HepG2 (cell line): ENCODE data around the gene NRP1. TPM values are rescaled to one million over a fixed set of nuclear protein-coding genes. Genes with fewer than 3 reads are reported as not detected.

Experiments used
- CREM ChIP-seq, 2 experiments: sonication (generic) in 1 of 2; formaldehyde crosslinking in 1 of 2; IDR thresholded peaks; 2 replicates each; pipeline versions ENCODE4 v1.4.0 to v1.6.1; 2016 to 2020; ENCODE audit warnings: antibody characterized with exemption in 1 of 2, mild to moderate bottlenecking in 1 of 2, missing genetic modification reagents in 1 of 2
- DMAP1 ChIP-seq: IDR thresholded peaks from 2 replicates; pipeline ENCODE4 v1.6.1; 2016
- HMG20A ChIP-seq: IDR thresholded peaks from 2 replicates; pipeline ENCODE4 v1.6.1; 2016; ENCODE audit warnings: borderline replicate concordance
- HNRNPK ChIP-seq: fragments of 200-400 bp; formaldehyde crosslinking; IDR thresholded peaks from 2 replicates; pipeline ENCODE4 v1.6.1; 2018; ENCODE audit warnings: low read length, low read depth, moderate library complexity, mild to moderate bottlenecking; ENCODE audit not compliant: poor library complexity, severe bottlenecking
- MEF2D ChIP-seq: sonication (generic); formaldehyde crosslinking; IDR thresholded peaks from 2 replicates; pipeline ENCODE4 v1.5.1; 2020; ENCODE audit warnings: mild to moderate bottlenecking, missing genetic modification reagents
- SMAD9 ChIP-seq: sonication (generic); formaldehyde crosslinking; IDR thresholded peaks from 2 replicates; pipeline ENCODE4 v1.5.1; 2020; ENCODE audit warnings: mild to moderate bottlenecking, missing genetic modification reagents
- XBP1 ChIP-seq: sonication (generic); formaldehyde crosslinking; IDR thresholded peaks from 2 replicates; pipeline ENCODE4 v1.5.0; 2020; ENCODE audit warnings: missing genetic modification reagents
- ZNF121 ChIP-seq: sonication (generic); formaldehyde crosslinking; IDR thresholded peaks from 2 replicates; pipeline ENCODE4 v1.5.0; 2020; ENCODE audit warnings: mild to moderate bottlenecking, missing genetic modification reagents
- ZNF326 ChIP-seq: sonication (generic); formaldehyde crosslinking; IDR thresholded peaks from 2 replicates; pipeline ENCODE4 v1.4.0; 2020; ENCODE audit warnings: missing genetic modification reagents, borderline replicate concordance
- ZNF556 ChIP-seq: sonication (generic); formaldehyde crosslinking; IDR thresholded peaks from 2 replicates; pipeline ENCODE4 v1.4.0; 2020; ENCODE audit warnings: mild to moderate bottlenecking, missing genetic modification reagents, borderline replicate concordance
- polyA plus RNA-seq, 8 experiments: library from polyadenylated mRNA; depleted of rRNA in 3 of 8; stranded (reverse) in 7 of 8; unstranded in 1 of 8; fragments of >200 nt; fragmentation: Illumina TruSeq in 4 of 8; extraction: Trizol in 4 of 8; gene quantifications; 2 replicates each; pipeline versions ENCODE4 v1.2.1 to v1.2.3, GENCODE V29; 2011 to 2016; ENCODE audit warnings: low read depth in 4 of 8, missing spikeins in 1 of 8, mixed read lengths in 1 of 8; ENCODE audit not compliant: insufficient read depth in 1 of 8
- total RNA-seq, 5 experiments: library from RNA; depleted of rRNA; stranded (reverse); fragments of >200 nt; fragmentation: Illumina TruSeq; extraction: Trizol; gene quantifications; 2 replicates each; pipeline ENCODE4 v1.2.3, GENCODE V29; 2016; ENCODE audit warnings: low read depth in 1 of 5
- TF ChIP-seq, protein P1 (sequence below): sonication (generic); formaldehyde crosslinking; conservative IDR thresholded peaks from 2 replicates; pipeline ENCODE4 v1.4.0; 2020; ENCODE audit warnings: missing genetic modification reagents
- TF ChIP-seq, protein P2 (sequence below), 2 experiments: sonication (generic) in 1 of 2; formaldehyde crosslinking in 1 of 2; IDR thresholded peaks; 2 replicates each; pipeline versions ENCODE4 v1.6.1 to v1.9.0; 2014 to 2022; ENCODE audit warnings: antibody characterized with exemption in 1 of 2, borderline replicate concordance in 1 of 2, inconsistent platforms in 1 of 2, low read depth in 1 of 2, missing genetic modification reagents in 1 of 2
- TF ChIP-seq, protein P3 (sequence below): sonication (generic); formaldehyde crosslinking; IDR thresholded peaks from 2 replicates; pipeline ENCODE4 v1.8.1; 2023; ENCODE audit warnings: missing genetic modification reagents, mild to moderate bottlenecking, borderline replicate concordance
- TF ChIP-seq, protein P4 (sequence below): sonication (generic); formaldehyde crosslinking; IDR thresholded peaks from 2 replicates; pipeline ENCODE4 v1.9.0; 2021; ENCODE audit warnings: missing genetic modification reagents, borderline replicate concordance
- TF ChIP-seq, protein P5 (sequence below): sonication (generic); formaldehyde crosslinking; IDR thresholded peaks from 2 replicates; pipeline ENCODE4 v1.4.0; 2020; ENCODE audit warnings: missing genetic modification reagents, low read depth, mild to moderate bottlenecking, borderline replicate concordance

Gene NRP1
- total and polyA plus RNA-seq, 2 of the 13 experiments (the other 11 are each of a cell fraction or from before 2014, with no cell fraction given), result 5.3 to 5.8 TPM

DNA sequence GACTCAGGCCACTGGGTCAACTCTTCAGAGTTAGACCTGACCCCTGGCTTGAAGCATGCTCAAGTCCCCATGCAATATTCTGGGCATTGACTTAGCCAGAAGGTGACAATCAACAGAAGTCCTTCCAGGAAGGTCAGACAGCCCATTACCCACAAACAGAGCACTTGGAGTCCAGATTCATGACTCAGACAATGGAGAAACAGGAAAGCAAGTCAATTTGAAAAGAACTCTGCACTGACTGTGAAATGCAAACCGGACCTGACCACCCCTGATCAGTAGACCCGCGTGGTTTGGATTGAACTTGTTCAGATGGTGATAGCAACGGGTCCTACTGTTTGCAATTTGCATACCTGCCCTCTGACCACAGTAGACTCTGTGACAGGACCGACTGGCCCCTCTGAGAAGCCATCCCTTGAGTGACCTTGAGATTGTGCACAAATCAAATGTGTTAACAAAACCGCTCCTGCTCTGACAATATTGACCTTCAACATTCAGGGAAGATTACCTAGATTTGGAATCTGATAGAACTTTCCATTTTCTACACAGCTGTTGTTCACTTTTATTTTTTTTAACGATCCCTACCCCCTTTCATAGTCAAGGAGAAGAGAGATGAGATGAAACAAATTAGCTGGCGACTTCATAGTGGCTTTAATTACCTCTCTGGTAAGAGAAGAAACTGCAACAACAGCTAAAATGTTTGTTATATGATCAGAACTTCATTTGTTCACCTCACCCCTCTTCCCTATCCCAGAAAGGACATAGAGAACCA is 138.7 kb downstream of the NRP1 start (continued):
- TF ChIP-seq, protein P1, sequence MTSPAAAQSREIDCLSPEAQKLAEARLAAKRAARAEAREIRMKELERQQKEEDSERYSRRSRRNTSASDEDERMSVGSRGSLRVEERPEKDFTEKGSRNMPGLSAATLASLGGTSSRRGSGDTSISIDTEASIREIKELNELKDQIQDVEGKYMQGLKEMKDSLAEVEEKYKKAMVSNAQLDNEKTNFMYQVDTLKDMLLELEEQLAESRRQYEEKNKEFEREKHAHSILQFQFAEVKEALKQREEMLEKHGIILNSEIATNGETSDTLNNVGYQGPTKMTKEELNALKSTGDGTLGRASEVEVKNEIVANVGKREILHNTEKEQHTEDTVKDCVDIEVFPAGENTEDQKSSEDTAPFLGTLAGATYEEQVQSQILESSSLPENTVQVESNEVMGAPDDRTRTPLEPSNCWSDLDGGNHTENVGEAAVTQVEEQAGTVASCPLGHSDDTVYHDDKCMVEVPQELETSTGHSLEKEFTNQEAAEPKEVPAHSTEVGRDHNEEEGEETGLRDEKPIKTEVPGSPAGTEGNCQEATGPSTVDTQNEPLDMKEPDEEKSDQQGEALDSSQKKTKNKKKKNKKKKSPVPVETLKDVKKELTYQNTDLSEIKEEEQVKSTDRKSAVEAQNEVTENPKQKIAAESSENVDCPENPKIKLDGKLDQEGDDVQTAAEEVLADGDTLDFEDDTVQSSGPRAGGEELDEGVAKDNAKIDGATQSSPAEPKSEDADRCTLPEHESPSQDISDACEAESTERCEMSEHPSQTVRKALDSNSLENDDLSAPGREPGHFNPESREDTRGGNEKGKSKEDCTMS (CRISPR knock-in tag), result no peak
- TF ChIP-seq ZNF121 (CRISPR knock-in tag) (no peak), SMAD9 (no peak), MEF2D (peak; percentile 72), DMAP1 (no peak), XBP1 (CRISPR knock-in tag) (no peak), ZNF556 (peak; percentile 73; the same call in 1 of the 2 replicates), CREM (IDR thresholded peaks at IDR 0.05) (peak; percentile 90), CREM (CRISPR knock-in tag; IDR thresholded peaks at IDR 0.05) (no peak), ZNF326 (CRISPR knock-in tag) (no peak), HNRNPK (no peak), HMG20A (peak; percentile 84)
- TF ChIP-seq, protein P2, sequence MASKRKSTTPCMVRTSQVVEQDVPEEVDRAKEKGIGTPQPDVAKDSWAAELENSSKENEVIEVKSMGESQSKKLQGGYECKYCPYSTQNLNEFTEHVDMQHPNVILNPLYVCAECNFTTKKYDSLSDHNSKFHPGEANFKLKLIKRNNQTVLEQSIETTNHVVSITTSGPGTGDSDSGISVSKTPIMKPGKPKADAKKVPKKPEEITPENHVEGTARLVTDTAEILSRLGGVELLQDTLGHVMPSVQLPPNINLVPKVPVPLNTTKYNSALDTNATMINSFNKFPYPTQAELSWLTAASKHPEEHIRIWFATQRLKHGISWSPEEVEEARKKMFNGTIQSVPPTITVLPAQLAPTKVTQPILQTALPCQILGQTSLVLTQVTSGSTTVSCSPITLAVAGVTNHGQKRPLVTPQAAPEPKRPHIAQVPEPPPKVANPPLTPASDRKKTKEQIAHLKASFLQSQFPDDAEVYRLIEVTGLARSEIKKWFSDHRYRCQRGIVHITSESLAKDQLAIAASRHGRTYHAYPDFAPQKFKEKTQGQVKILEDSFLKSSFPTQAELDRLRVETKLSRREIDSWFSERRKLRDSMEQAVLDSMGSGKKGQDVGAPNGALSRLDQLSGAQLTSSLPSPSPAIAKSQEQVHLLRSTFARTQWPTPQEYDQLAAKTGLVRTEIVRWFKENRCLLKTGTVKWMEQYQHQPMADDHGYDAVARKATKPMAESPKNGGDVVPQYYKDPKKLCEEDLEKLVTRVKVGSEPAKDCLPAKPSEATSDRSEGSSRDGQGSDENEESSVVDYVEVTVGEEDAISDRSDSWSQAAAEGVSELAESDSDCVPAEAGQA (IDR thresholded peaks at IDR 0.05; ENCODE audit: low read depth), result no peak
- TF ChIP-seq, protein P2 (CRISPR knock-in tag; IDR thresholded peaks at IDR 0.05; ENCODE audit: borderline replicate concordance), result 0 out of 2 replicates have a peak, but pooled peaks have one; percentile 18
- TF ChIP-seq, protein P3, sequence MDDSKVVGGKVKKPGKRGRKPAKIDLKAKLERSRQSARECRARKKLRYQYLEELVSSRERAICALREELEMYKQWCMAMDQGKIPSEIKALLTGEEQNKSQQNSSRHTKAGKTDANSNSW (CRISPR knock-in tag), result no peak
- TF ChIP-seq, protein P4, sequence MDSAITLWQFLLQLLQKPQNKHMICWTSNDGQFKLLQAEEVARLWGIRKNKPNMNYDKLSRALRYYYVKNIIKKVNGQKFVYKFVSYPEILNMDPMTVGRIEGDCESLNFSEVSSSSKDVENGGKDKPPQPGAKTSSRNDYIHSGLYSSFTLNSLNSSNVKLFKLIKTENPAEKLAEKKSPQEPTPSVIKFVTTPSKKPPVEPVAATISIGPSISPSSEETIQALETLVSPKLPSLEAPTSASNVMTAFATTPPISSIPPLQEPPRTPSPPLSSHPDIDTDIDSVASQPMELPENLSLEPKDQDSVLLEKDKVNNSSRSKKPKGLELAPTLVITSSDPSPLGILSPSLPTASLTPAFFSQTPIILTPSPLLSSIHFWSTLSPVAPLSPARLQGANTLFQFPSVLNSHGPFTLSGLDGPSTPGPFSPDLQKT, result no peak
- TF ChIP-seq, protein P5, sequence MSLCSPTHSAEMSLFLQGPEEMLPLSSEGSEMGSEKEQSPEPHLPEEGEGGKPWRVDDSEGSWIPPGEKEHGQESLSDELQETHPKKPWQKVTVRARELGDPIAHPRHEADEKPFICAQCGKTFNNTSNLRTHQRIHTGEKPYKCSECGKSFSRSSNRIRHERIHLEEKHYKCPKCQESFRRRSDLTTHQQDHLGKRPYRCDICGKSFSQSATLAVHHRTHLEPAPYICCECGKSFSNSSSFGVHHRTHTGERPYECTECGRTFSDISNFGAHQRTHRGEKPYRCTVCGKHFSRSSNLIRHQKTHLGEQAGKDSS (CRISPR knock-in tag), result peak; percentile 65; the same call in 1 of the 2 replicates
